IPS-20b (cell line): ENCODE data around the gene SMPDL3B.
"Not testable (repeated sequence)": the region's sequence is repeated elsewhere in the genome, so short reads cannot be mapped to it uniquely, and the experiment has no call there.

Source experiments
- H3K27ac ChIP-seq: one replicate; pipeline ENCODE4 v1.5.1; 2013; ENCODE audit warnings: low read length
- H3K27me3 ChIP-seq: 2 replicates; pipeline ENCODE4 v1.6.1; 2013; ENCODE audit warnings: mild to moderate bottlenecking, low read length, inconsistent platforms; ENCODE audit not compliant: insufficient read depth
- H3K36me3 ChIP-seq: 2 replicates; pipeline ENCODE4 v1.6.1; 2013; ENCODE audit warnings: low read depth, mild to moderate bottlenecking, inconsistent platforms, low read length, moderate library complexity; ENCODE audit not compliant: insufficient read depth
- H3K4me1 ChIP-seq: 2 replicates; pipeline ENCODE4 v1.6.1; 2013; ENCODE audit warnings: mild to moderate bottlenecking, control low read depth, inconsistent platforms, low read length, moderate library complexity; ENCODE audit not compliant: insufficient read depth
- H3K4me3 ChIP-seq: 2 replicates; pipeline ENCODE4 v1.5.1; 2013; ENCODE audit warnings: mild to moderate bottlenecking, low read length, inconsistent platforms
- H3K9ac ChIP-seq: 2 replicates; pipeline ENCODE4 v1.6.1; 2013; ENCODE audit warnings: low read depth, mild to moderate bottlenecking, inconsistent platforms, low read length, moderate library complexity
- H3K9me3 ChIP-seq: 2 replicates; pipeline ENCODE4 v1.6.1; 2013; ENCODE audit warnings: mild to moderate bottlenecking, low read depth, low read length, inconsistent platforms; ENCODE audit not compliant: insufficient read depth

The SMPDL3B gene

DNA sequence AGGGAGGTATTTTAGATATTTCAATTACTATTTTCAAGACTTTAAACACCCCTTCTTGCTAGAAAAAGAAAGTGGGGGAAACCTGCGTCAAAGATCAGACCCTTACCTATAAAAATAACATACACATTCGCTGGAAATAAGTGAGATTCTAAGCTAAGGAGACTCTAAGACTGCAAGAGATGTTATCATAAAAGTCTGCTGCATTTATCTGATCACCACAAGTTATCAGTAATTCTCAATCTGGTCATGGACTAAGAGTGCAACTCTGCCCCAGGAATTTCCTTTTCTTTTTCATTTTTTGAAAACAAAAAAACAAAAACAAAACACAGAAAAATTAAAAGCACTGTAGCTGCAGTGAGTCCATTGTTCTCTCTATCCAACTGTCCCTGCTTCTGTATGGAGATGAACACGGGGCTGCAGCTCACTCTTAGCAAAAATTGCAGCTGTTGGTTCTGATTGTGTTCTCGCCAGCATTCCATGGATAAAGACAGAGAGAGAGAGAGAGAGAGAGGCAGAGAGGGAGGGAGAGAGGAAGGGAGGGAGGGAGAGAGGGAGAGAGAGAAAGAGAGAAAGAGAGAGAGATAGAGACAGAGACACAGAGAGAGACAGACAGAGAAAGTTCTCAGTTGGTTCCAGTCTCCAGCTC lies 39.1 kb downstream of the SMPDL3B start:
- Histone ChIP-seq H3K27ac (no peak overlapping the region), H3K4me3 (no peak overlapping the region), H3K27me3 (no peaks in the 10 kb centered on the region), H3K36me3 (peaks cover 35% of the 10 kb centered on the region), H3K9me3 (no peaks in the 10 kb centered on the region), H3K4me1 (no peaks in the 10 kb centered on the region), H3K9ac (no peak overlapping the region)

DNA sequence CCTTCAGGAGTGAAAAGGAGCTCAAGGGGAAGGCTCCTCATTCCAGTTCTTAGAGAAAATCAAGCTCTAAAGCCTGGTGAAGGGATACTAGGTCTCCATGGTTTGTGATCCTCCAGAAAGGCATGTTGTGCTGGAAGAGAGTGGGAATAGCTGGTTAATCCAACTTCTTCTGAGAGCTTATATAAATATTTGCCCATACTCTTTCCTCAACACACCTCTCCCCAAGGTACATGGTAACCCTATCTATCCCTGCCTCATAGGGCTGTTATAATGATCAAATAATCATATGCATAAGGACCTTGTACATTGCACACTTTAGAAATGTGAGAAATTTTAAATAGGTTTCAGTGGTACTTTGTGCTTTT lies 39.6 kb downstream of the SMPDL3B start:
- Histone ChIP-seq H3K4me1 (no peaks in the 10 kb centered on the region), H3K36me3 (peaks cover 34% of the 10 kb centered on the region), H3K4me3 (no peak overlapping the region), H3K9ac (no peak overlapping the region), H3K9me3 (no peaks in the 10 kb centered on the region), H3K27ac (no peak overlapping the region), H3K27me3 (no peaks in the 10 kb centered on the region)

DNA sequence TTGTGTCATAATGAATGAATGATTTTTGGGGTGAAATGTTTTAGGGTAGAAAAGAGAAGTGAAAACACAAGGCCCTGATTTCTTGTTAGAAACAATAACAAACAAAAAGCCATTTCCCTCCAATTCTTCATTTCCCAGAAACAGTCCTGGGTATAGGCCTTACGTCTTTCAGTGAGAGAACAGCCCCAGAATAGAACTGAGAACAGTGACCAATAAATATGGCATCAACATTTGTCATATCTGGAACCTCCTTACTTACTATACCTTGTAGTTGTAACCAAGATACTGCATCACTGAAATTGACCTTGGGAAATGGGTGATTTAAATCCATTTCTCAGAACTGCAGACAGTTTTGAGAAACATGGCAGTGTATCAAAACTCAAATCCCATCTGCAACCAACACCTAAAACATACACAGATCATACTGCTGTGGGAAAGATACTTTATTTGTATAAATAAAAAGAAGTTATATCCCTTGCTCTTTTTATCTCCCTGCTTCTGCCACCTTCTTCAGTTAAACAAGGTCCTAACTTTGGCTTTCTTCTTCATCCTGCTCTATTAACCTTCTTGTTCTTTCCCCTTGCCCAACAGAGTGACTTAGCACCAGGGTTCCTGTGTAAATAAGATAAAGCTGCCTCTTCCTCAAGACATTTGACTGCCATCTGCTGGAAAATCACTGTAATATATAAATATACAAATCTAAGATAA lies 44.5 kb downstream of the SMPDL3B start:
- no peaks in the 10 kb centered on the region for H3K9me3 ChIP-seq
- no peak overlapping the region for H3K4me3 ChIP-seq
- no peak overlapping the region for H3K9ac ChIP-seq
- H3K27me3 ChIP-seq: no peaks in the 10 kb centered on the region
- no peak overlapping the region for H3K27ac ChIP-seq
- H3K36me3 ChIP-seq: peaks cover 16% of the 10 kb centered on the region
- no peaks in the 10 kb centered on the region for H3K4me1 ChIP-seq

DNA sequence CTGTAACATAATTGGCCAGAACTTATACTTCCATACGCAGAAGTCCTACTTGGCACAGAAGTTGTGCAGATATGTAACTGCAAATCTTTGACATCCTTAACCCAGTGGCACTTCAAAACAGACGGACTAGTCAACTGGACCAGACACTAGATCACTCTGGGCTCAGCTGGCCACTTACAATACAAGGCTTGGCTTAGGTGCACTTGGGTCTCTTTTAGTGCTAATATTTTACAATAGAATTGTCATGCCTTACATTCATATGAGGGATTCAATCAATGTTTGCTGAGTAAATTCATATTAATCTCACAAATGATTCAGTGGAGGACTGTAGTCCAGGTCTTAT lies 45.0 kb downstream of the SMPDL3B start:
- Histone ChIP-seq H3K4me1 (no peaks in the 10 kb centered on the region), H3K27me3 (no peaks in the 10 kb centered on the region), H3K36me3 (peaks cover 10% of the 10 kb centered on the region), H3K9ac (no peak overlapping the region), H3K4me3 (no peak overlapping the region), H3K27ac (no peak overlapping the region), H3K9me3 (no peaks in the 10 kb centered on the region)

DNA sequence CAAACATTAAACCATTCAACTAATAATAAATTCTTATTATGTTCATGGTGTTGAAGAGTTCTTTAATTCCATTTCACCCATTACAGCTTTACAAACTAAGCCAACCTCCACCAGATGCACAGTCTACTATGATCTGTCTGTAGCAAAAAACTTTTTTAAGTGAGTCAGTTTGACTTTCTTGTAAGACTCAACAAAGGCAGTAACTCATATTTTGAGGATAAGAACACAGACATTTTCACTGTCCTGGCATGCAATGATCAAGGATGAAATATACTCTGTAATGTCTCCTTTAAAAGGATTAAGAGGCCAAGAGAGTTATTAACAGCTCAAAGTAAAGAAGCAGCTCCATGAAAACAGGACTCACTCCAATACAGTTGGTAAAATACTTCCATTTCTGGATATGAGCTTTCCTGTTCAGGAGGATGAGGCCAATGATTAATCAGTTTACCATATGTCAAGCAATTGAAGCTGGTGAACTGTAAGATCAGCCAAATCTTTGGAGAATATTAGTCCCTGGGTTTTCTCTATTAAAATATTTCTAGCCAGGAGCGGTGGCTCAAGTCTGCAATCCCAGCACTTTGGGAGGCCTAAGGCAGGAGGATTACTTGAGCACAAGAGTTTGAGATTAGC lies 45.5 kb downstream of the SMPDL3B start:
- Histone ChIP-seq H3K27ac (no peak overlapping the region), H3K4me3 (no peak overlapping the region), H3K9ac (no peak overlapping the region), H3K4me1 (no peaks in the 10 kb centered on the region), H3K9me3 (no peaks in the 10 kb centered on the region), H3K27me3 (no peaks in the 10 kb centered on the region), H3K36me3 (peaks cover 8% of the 10 kb centered on the region)

DNA sequence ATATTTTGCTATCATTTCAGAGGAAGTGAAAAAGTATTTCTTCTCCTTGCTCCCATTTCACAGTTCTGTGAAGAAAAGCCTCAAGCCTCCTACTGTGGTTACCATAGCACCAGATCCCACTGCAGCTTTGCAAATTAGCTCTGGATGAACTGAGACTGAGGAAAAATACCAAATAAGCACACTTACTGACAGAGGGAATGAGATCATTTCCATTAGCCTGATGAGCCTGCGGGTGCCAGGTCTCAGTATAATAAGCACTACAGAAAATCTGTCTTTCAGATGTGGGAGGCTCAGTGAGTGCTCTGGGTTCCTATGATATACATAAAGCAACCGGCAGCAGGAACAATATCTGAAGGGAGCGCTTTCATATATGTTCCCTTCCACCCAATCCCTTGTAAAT lies 46.3 kb downstream of the SMPDL3B start:
- Histone ChIP-seq H3K9ac (no peak overlapping the region), H3K9me3 (no peaks in the 10 kb centered on the region), H3K4me3 (no peak overlapping the region), H3K27me3 (no peaks in the 10 kb centered on the region), H3K27ac (no peak overlapping the region), H3K4me1 (no peaks in the 10 kb centered on the region), H3K36me3 (peaks cover 8% of the 10 kb centered on the region)

DNA sequence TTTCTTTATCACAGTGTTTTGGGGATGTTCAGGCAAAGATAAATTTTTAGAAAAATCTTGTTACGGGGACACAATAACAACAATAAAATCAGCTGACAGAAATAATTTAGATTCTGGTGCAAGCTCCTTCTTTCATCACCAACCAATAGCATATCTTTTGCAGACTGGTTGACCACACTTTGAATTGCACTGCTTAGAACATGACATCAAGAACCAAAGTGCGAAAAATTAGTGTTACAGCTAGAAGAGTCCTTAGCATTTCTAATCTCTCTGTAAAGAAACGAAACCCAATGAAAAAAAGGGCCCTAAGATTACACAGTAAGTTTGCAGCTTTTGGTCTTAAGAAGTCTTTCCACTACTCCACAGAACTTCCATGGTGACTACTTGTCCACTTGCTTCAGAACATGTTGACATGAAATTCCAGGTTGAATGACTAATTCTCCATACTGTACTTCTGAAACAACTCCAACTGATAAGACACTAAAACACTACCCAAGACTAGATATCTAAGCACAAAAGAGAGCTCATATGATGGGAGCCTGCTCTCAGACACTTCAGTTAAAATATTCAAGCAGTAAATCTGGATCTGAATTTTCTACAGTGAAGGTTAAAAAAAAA lies 56.2 kb downstream of the SMPDL3B start:
- Histone ChIP-seq H3K9ac (no peak overlapping the region), H3K27ac (no peak overlapping the region), H3K4me1 (no peaks in the 10 kb centered on the region), H3K27me3 (no peaks in the 10 kb centered on the region), H3K4me3 (no peak overlapping the region), H3K9me3 (no peaks in the 10 kb centered on the region), H3K36me3 (peaks cover 73% of the 10 kb centered on the region)

DNA sequence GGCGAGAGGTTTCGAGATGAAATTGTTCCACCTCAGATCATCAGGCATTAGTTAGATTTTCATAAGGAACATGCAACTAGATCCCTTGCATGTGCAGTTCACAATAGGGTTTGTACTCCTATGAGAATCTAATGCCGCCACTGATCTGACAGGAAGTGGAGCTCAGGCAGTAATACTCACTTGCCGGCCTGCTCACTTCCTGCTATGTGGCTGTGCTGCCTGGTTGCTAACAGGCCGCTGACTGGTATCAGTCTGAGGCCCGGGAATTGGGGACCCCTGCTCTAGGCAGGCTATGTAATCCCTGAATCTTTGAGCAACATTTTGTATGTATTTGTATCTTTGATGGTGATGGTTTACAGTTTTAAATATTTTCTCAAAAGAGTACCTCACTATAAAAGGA lies 57.5 kb downstream of the SMPDL3B start:
- no peak overlapping the region for H3K9ac ChIP-seq
- H3K4me1 ChIP-seq: no peaks in the 10 kb centered on the region
- H3K36me3 ChIP-seq: peaks cover 82% of the 10 kb centered on the region
- no peaks in the 10 kb centered on the region for H3K27me3 ChIP-seq
- H3K4me3 ChIP-seq: no peak overlapping the region
- no peaks in the 10 kb centered on the region for H3K9me3 ChIP-seq
- no peak overlapping the region for H3K27ac ChIP-seq

DNA sequence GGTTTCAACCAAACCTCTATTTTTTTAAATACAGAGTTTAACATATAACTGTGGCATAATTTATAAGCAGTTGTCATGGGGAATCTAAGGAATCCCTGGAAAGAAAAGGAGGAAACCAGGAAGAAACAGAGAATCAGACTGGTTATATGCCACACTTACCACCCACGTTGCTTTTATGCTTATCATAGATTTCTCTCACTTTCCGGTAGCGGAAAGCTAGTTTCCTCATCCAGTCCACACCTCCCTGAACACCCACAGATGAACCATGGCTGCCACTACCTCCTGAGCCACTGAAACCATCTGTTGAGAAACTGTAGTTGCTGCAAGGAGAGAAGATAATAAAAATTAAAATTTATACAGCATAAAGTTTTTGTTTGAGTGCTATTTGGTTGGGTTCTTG lies 58.4 kb downstream of the SMPDL3B start:
- no peaks in the 10 kb centered on the region for H3K27me3 ChIP-seq
- no peak overlapping the region for H3K9ac ChIP-seq
- H3K36me3 ChIP-seq: peaks cover 83% of the 10 kb centered on the region
- no peak overlapping the region for H3K4me3 ChIP-seq
- no peaks in the 10 kb centered on the region for H3K9me3 ChIP-seq
- no peak overlapping the region for H3K27ac ChIP-seq
- no peaks in the 10 kb centered on the region for H3K4me1 ChIP-seq

DNA sequence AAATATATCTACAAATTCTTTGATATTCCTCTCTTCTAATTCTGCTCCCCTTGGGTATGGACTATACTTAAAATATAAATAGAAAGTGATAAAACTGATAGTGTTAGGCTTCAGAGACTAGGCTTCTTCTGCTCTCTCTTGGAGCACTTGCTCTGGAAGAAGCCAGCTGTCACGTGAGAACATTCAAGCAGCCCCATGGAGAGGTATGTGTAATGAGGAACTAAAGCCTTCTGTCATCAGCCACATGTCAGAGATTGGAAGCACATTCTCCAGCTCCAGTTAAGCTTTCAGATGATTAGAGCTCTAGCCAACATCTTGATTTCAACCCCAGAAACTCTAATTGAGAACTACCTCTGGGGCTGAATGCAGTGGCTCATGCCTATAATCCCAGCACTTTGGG lies 59.3 kb downstream of the SMPDL3B start:
- Histone ChIP-seq H3K9me3 (no peaks in the 10 kb centered on the region), H3K36me3 (peaks cover 80% of the 10 kb centered on the region), H3K27ac (no peak overlapping the region), H3K9ac (no peak overlapping the region), H3K4me3 (no peak overlapping the region), H3K4me1 (no peaks in the 10 kb centered on the region), H3K27me3 (no peaks in the 10 kb centered on the region)

DNA sequence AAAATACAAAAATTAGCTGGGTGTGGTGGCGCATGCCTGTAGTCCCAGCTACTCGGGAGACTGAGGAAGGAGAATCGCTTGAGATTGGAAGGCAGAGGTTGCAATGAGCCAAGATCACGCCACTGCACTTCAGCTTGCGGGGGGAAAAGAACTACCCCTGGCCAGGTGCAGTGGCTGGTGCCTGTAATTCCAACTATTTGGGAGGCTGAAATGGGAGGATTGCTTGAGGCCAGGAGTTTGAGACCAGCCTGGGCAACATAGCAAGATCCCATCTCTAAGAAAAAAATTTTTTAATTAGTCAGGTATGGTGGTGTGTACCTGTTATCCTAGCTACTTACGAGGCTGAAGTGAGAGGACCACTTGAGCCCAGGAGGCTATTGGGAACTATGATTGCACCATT lies 59.7 kb downstream of the SMPDL3B start:
- H3K4me1 ChIP-seq, H3K27ac ChIP-seq, H3K9ac ChIP-seq, H3K9me3 ChIP-seq, H3K27me3 ChIP-seq, H3K4me3 ChIP-seq: not testable (repeated sequence)
- peaks cover 80% of the 10 kb centered on the region for H3K36me3 ChIP-seq

DNA sequence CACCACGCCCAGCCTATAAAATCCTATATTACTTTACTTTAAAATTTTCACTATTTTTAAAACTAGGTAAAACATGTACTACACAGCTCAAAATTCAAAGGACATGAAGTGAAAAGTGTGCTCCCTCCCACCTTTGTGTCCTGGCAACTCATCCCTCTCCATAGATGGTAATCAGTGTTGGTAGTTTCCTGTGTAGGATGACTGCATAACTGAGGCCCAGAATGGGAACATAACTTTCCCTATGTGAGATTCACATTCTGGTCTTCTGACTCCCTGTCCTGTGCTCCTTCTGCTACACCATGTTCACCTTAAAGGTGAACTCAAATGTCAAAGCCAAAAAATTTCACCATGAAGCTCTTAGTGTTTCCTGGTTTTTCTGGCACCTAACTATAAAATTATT lies 64.3 kb downstream of the SMPDL3B start:
- H3K27me3 ChIP-seq: no peaks in the 10 kb centered on the region
- H3K4me3 ChIP-seq: no peak overlapping the region
- H3K36me3 ChIP-seq: peaks cover 59% of the 10 kb centered on the region
- H3K27ac ChIP-seq: no peak overlapping the region
- H3K4me1 ChIP-seq: no peaks in the 10 kb centered on the region
- H3K9me3 ChIP-seq: no peaks in the 10 kb centered on the region
- H3K9ac ChIP-seq: no peak overlapping the region
